CD4-positive, alpha-beta T cell treated with Interleukin-4 for 4 hours (primary cell): ENCODE results near the gene KLHL36.

Experiments
- DNase-seq: peaks from one replicate; pipeline ENCODE4 v3.0.0-alpha.2; 2020

KLHL36 gene

GRCh38 chr16:84699712-84700445 is 51.6 kb downstream of the KLHL36 start, which contains the start of gene USP10:
Gene USP10 (plus strand): TSS chr16:84700000. CDS start chr16:84700091, 91 bp downstream.
- DNase-seq: peak; percentile 76

GRCh38 chr16:84700446-84701300 is 52.4 kb downstream of the KLHL36 start:
- DNase-seq: peak; percentile 44

- DNase-seq: no peak
These were observed 55.4 kb downstream of the KLHL36 start for GRCh38 chr16:84703681-84704080.

- no peak for DNase-seq
These were observed 55.9 kb downstream of the KLHL36 start for GRCh38 chr16:84704253-84704652.

- no peak for DNase-seq
These were observed 58.5 kb downstream of the KLHL36 start for GRCh38 chr16:84706856-84707255.

- no peak for DNase-seq
These were observed 61.3 kb downstream of the KLHL36 start for GRCh38 chr16:84709609-84710008.

- no peak for DNase-seq
These were observed 62.4 kb downstream of the KLHL36 start for GRCh38 chr16:84710686-84711085.
